Naive B cell (primary cell): ENCODE data around the gene RS1. TPM values are rescaled to one million over a fixed set of nuclear protein-coding genes. Genes with fewer than 3 reads are reported as not detected.

Source experiments
- ATAC-seq, 2 donors: fragments of 150-1000 bp; cut with Tn5 transposase; 2 replicates each; pipeline ENCODE4 v1.10.0; 2021; ENCODE audit warnings: low read depth in 2 of 2, mild to moderate bottlenecking in 2 of 2, moderate library complexity in 2 of 2
- DNase-seq: peaks from one replicate; pipeline ENCODE4 v3.0.0; 2022
- H3K27ac Mint-ChIP-seq, 6 donors: one replicate each; pipeline ENCODE4 v1.8.0; 2020 to 2022; ENCODE audit warnings: mild to moderate bottlenecking in 6 of 6, mixed read lengths in 6 of 6, moderate library complexity in 5 of 6, inconsistent platforms in 2 of 6
- H3K27me3 Mint-ChIP-seq, 3 donors: one replicate each; pipeline ENCODE4 v1.8.0; 2021 to 2022; ENCODE audit warnings: mixed read lengths in 3 of 3, mild to moderate bottlenecking in 1 of 3
- H3K36me3 Mint-ChIP-seq, 2 donors: one replicate each; pipeline ENCODE4 v1.8.0; 2020 to 2022; ENCODE audit warnings: mixed read lengths in 2 of 2, inconsistent platforms in 1 of 2, mild to moderate bottlenecking in 1 of 2
- H3K4me1 Mint-ChIP-seq, 3 donors: one replicate each; pipeline ENCODE4 v1.8.0; 2020 to 2022; ENCODE audit warnings: mixed read lengths in 3 of 3, inconsistent platforms in 1 of 3, mild to moderate bottlenecking in 1 of 3, moderate library complexity in 1 of 3
- H3K4me3 Mint-ChIP-seq, 8 donors: one replicate each; pipeline ENCODE4 v1.8.0; 2020 to 2022; ENCODE audit warnings: mild to moderate bottlenecking in 8 of 8, mixed read lengths in 8 of 8, moderate library complexity in 8 of 8, inconsistent platforms in 2 of 8
- H3K9me3 Mint-ChIP-seq, 7 donors: one replicate each; pipeline ENCODE4 v1.8.0; 2020 to 2022; ENCODE audit warnings: mixed read lengths in 7 of 7, mild to moderate bottlenecking in 5 of 7, inconsistent platforms in 2 of 7, moderate library complexity in 1 of 7
- polyA plus RNA-seq, 6 donors: library from polyadenylated mRNA; unstranded; fragments of 300-500 nt; fragmentation: Illumina TruSeq; gene quantifications; one replicate each; pipeline ENCODE4 v1.2.3, GENCODE V29; 2021; ENCODE audit warnings: low read depth in 6 of 6

RS1 gene
- polyA plus RNA-seq, 6 donors from 2014 or later: 0.09 TPM; not detected in 5

- Mint-ChIP-seq H3K9me3 (peaks cover 0 to 2% (median 0%) of the 10 kb centered on the region in 7 donors), H3K4me3 (no peak overlapping the region), H3K27ac (no peak overlapping the region), H3K27me3 (no peaks in the 10 kb centered on the region), H3K36me3 (no peaks in the 10 kb centered on the region), H3K4me1 (no peaks in the 10 kb centered on the region)
- DNase-seq: no peak
- no peak for ATAC-seq
Observed at GRCh38 chrX:18652636-18653035, 19.3 kb downstream of the RS1 start.

- Mint-ChIP-seq H3K9me3 (peaks cover 0 to 3% (median 0%) of the 10 kb centered on the region in 7 donors), H3K36me3 (no peaks in the 10 kb centered on the region), H3K27ac (no peak overlapping the region), H3K27me3 (no peaks in the 10 kb centered on the region), H3K4me1 (no peaks in the 10 kb centered on the region), H3K4me3 (no peak overlapping the region)
- DNase-seq: no peak
- no peak for ATAC-seq
Observed at GRCh38 chrX:18650662-18651061, 21.2 kb downstream of the RS1 start.

- DNase-seq (no peak), ATAC-seq (no peak)
- Mint-ChIP-seq H3K27ac (no peak overlapping the region), H3K27me3 (no peaks in the 10 kb centered on the region), H3K4me1 (no peaks in the 10 kb centered on the region), H3K9me3 (peaks cover 0 to 3% (median 0%) of the 10 kb centered on the region in 7 donors), H3K36me3 (no peaks in the 10 kb centered on the region), H3K4me3 (no peak overlapping the region)
Observed at GRCh38 chrX:18649498-18649951, 22.4 kb downstream of the RS1 start.

GRCh38 chrX:18647621-18648020, 24.3 kb downstream of the RS1 start:
- H3K27ac Mint-ChIP-seq: no peak overlapping the region
- ATAC-seq (no peak), DNase-seq (no peak)
- no peaks in the 10 kb centered on the region for H3K36me3 Mint-ChIP-seq
- H3K4me3 Mint-ChIP-seq: no peak overlapping the region
- no peaks in the 10 kb centered on the region for H3K4me1 Mint-ChIP-seq
- peaks cover 0 to 3% (median 0%) of the 10 kb centered on the region in 7 donors for H3K9me3 Mint-ChIP-seq
- H3K27me3 Mint-ChIP-seq: no peaks in the 10 kb centered on the region

GRCh38 chrX:18643853-18644252, 28.1 kb downstream of the RS1 start:
- ATAC-seq (no peak), DNase-seq (no peak)
- no peaks in the 10 kb centered on the region for H3K27me3 Mint-ChIP-seq
- no peaks in the 10 kb centered on the region for H3K36me3 Mint-ChIP-seq
- H3K27ac Mint-ChIP-seq: no peak overlapping the region
- peaks cover 0 to 3% (median 0%) of the 10 kb centered on the region in 7 donors for H3K9me3 Mint-ChIP-seq
- no peaks in the 10 kb centered on the region for H3K4me1 Mint-ChIP-seq
- no peak overlapping the region for H3K4me3 Mint-ChIP-seq

- H3K27ac Mint-ChIP-seq: no peak overlapping the region
- H3K9me3 Mint-ChIP-seq: peaks cover 0 to 3% (median 0%) of the 10 kb centered on the region in 7 donors
- H3K4me1 Mint-ChIP-seq: no peaks in the 10 kb centered on the region
- no peak for ATAC-seq
- DNase-seq: no peak
- H3K27me3 Mint-ChIP-seq: no peaks in the 10 kb centered on the region
- no peaks in the 10 kb centered on the region for H3K36me3 Mint-ChIP-seq
- H3K4me3 Mint-ChIP-seq: no peak overlapping the region
Observed at GRCh38 chrX:18643243-18643642, 28.7 kb downstream of the RS1 start.

- Mint-ChIP-seq H3K27me3 (no peaks in the 10 kb centered on the region), H3K9me3 (no peaks in the 10 kb centered on the region), H3K27ac (no peak overlapping the region), H3K4me3 (no peak overlapping the region), H3K4me1 (no peaks in the 10 kb centered on the region), H3K36me3 (no peaks in the 10 kb centered on the region)
- ATAC-seq: no peak
- no peak for DNase-seq
Observed at GRCh38 chrX:18640686-18641085, 31.2 kb downstream of the RS1 start.

GRCh38 chrX:18639280-18639679, 32.6 kb downstream of the RS1 start:
- DNase-seq: no peak
- Mint-ChIP-seq H3K36me3 (no peaks in the 10 kb centered on the region), H3K4me3 (no peak overlapping the region), H3K4me1 (no peaks in the 10 kb centered on the region), H3K27me3 (no peaks in the 10 kb centered on the region), H3K9me3 (peaks cover 0 to 2% (median 0%) of the 10 kb centered on the region in 7 donors), H3K27ac (no peak overlapping the region)
- ATAC-seq: no peak

GRCh38 chrX:18638398-18638797, 33.5 kb downstream of the RS1 start:
- Mint-ChIP-seq H3K4me3 (no peak overlapping the region), H3K27ac (no peak overlapping the region), H3K27me3 (no peaks in the 10 kb centered on the region), H3K9me3 (peaks cover 0 to 2% (median 0%) of the 10 kb centered on the region in 7 donors), H3K36me3 (no peaks in the 10 kb centered on the region), H3K4me1 (no peaks in the 10 kb centered on the region)
- ATAC-seq (no peak), DNase-seq (no peak)

- DNase-seq (no peak), ATAC-seq (no peak)
- Mint-ChIP-seq H3K9me3 (peaks cover 0 to 3% (median 0%) of the 10 kb centered on the region in 7 donors), H3K27ac (peak overlapping the region in 2 of 6 donors; percentile 34 to 40), H3K27me3 (no peaks in the 10 kb centered on the region), H3K4me1 (no peaks in the 10 kb centered on the region), H3K36me3 (peaks cover 0 to 7% of the 10 kb centered on the region in 2 donors), H3K4me3 (no peak overlapping the region)
Observed at GRCh38 chrX:18630934-18631333, 41.0 kb downstream of the RS1 start.

GRCh38 chrX:18624599-18624998, 47.3 kb downstream of the RS1 start:
- DNase-seq (no peak), ATAC-seq (no peak)
- Mint-ChIP-seq H3K9me3 (no peaks in the 10 kb centered on the region), H3K27ac (no peak overlapping the region), H3K4me3 (no peak overlapping the region), H3K4me1 (no peaks in the 10 kb centered on the region), H3K27me3 (no peaks in the 10 kb centered on the region), H3K36me3 (peaks cover 7% of the 10 kb centered on the region in 2 donors)

GRCh38 chrX:18620349-18620748, 51.6 kb downstream of the RS1 start:
- Mint-ChIP-seq H3K4me1 (no peaks in the 10 kb centered on the region), H3K27me3 (no peaks in the 10 kb centered on the region), H3K27ac (no peak overlapping the region), H3K4me3 (no peak overlapping the region), H3K9me3 (no peaks in the 10 kb centered on the region), H3K36me3 (peaks cover 0 to 12% of the 10 kb centered on the region in 2 donors)
- no peak for DNase-seq
- no peak for ATAC-seq

- Mint-ChIP-seq H3K36me3 (peaks cover 0 to 12% of the 10 kb centered on the region in 2 donors), H3K4me1 (no peaks in the 10 kb centered on the region), H3K27me3 (no peaks in the 10 kb centered on the region), H3K27ac (no peak overlapping the region), H3K4me3 (no peak overlapping the region), H3K9me3 (no peaks in the 10 kb centered on the region)
- no peak for ATAC-seq
- no peak for DNase-seq
Observed at GRCh38 chrX:18619288-18619687, 52.6 kb downstream of the RS1 start.

- H3K4me3 Mint-ChIP-seq: no peak overlapping the region
- ATAC-seq (no peak), DNase-seq (no peak)
- no peaks in the 10 kb centered on the region for H3K9me3 Mint-ChIP-seq
- peaks cover 0 to 12% of the 10 kb centered on the region in 2 donors for H3K36me3 Mint-ChIP-seq
- H3K27ac Mint-ChIP-seq: no peak overlapping the region
- H3K27me3 Mint-ChIP-seq: no peaks in the 10 kb centered on the region
- H3K4me1 Mint-ChIP-seq: no peaks in the 10 kb centered on the region
Observed at GRCh38 chrX:18617407-18617750, 54.5 kb downstream of the RS1 start.
